Measurements from ENCODE around the gene TAF5.

- TF ChIP-seq EZH2 (IDR thresholded peaks at IDR 0.05; ENCODE audit: insufficient read depth, poor library complexity, severe bottlenecking) (no peak), EZH2phosphoT487 (IDR thresholded peaks at IDR 0.05; ENCODE audit: insufficient read depth, low read depth) (no peak)
Measured at GRCh38 chr10:103353281-103353680, 14.5 kb upstream of the TAF5 start.

Measured in GM23248 (cell line).